Trophoblast cell (in vitro differentiated cells and primary cell): ENCODE data around the gene BABAM2.
A peak's percentile ranks its signal among the peaks of the same experiment; 100 is the strongest.

ENCODE experiments used
- DNase-seq, 2 donors: peaks; one replicate each; pipeline ENCODE4 v3.0.0-alpha.2; 2016
- H2AFZ ChIP-seq: 2 replicates; pipeline ENCODE4 v1.6.1; 2013; ENCODE audit warnings: low read length, moderate library complexity, mild to moderate bottlenecking; ENCODE audit not compliant: insufficient read depth, poor library complexity
- H2AK5ac ChIP-seq: 2 replicates; pipeline ENCODE4 v1.6.1; 2013; ENCODE audit warnings: mild to moderate bottlenecking, low read length
- H2BK120ac ChIP-seq: 2 replicates; pipeline ENCODE4 v1.6.1; 2013; ENCODE audit warnings: low read length, mild to moderate bottlenecking, moderate library complexity; ENCODE audit not compliant: insufficient read depth, poor library complexity
- H2BK12ac ChIP-seq: 2 replicates; pipeline ENCODE4 v1.6.1; 2013; ENCODE audit warnings: mild to moderate bottlenecking, low read length, moderate library complexity
- H2BK5ac ChIP-seq: 2 replicates; pipeline ENCODE4 v1.6.1; 2013; ENCODE audit warnings: low read length, low read depth, moderate library complexity, mild to moderate bottlenecking; ENCODE audit not compliant: poor library complexity
- H3K14ac ChIP-seq: 2 replicates; pipeline ENCODE4 v1.6.1; 2013; ENCODE audit warnings: mild to moderate bottlenecking, low read length
- H3K18ac ChIP-seq: 2 replicates; pipeline ENCODE4 v1.6.1; 2013; ENCODE audit warnings: mild to moderate bottlenecking, low read length
- H3K23ac ChIP-seq: 2 replicates; pipeline ENCODE4 v1.6.1; 2013; ENCODE audit warnings: low read length
- H3K27ac ChIP-seq: 2 replicates; pipeline ENCODE4 v1.5.1; 2013; ENCODE audit warnings: low read depth, mild to moderate bottlenecking, inconsistent platforms, low read length, moderate library complexity
- H3K27me3 ChIP-seq: 2 replicates; pipeline ENCODE4 v1.6.1; 2013; ENCODE audit warnings: inconsistent platforms, mild to moderate bottlenecking, low read length, moderate library complexity; ENCODE audit not compliant: insufficient read depth
- H3K36me3 ChIP-seq, 2 experiments: 1 replicate in 1 of 2; 2 replicates in 1 of 2; pipeline ENCODE4 v1.6.1; 2013; ENCODE audit warnings: low read length in 2 of 2, mild to moderate bottlenecking in 2 of 2, moderate library complexity in 1 of 2; ENCODE audit not compliant: insufficient read depth in 2 of 2, control insufficient read depth in 1 of 2
- H3K4ac ChIP-seq: 2 replicates; pipeline ENCODE4 v1.6.1; 2013; ENCODE audit warnings: low read depth, mild to moderate bottlenecking, low read length, moderate library complexity
- H3K4me1 ChIP-seq, 2 experiments: 1 replicate in 1 of 2; 2 replicates in 1 of 2; pipeline ENCODE4 v1.6.1; 2013; ENCODE audit warnings: low read length in 2 of 2, mild to moderate bottlenecking in 2 of 2, moderate library complexity in 1 of 2; ENCODE audit not compliant: insufficient read depth in 2 of 2, control insufficient read depth in 1 of 2
- H3K4me2 ChIP-seq: 2 replicates; pipeline ENCODE4 v1.6.1; 2013; ENCODE audit warnings: inconsistent platforms, mild to moderate bottlenecking, low read length, moderate library complexity
- H3K4me3 ChIP-seq: 2 replicates; pipeline ENCODE4 v1.5.1; 2013; ENCODE audit warnings: mild to moderate bottlenecking, low read depth, low read length, inconsistent platforms
- H3K79me1 ChIP-seq: one replicate; pipeline ENCODE4 v1.6.1; 2013; ENCODE audit warnings: low read length
- H3K79me2 ChIP-seq: 2 replicates; pipeline ENCODE4 v1.6.1; 2013; ENCODE audit warnings: low read length, mild to moderate bottlenecking; ENCODE audit not compliant: control insufficient read depth, insufficient read depth, poor library complexity
- H3K9ac ChIP-seq: 2 replicates; pipeline ENCODE4 v1.6.1; 2013; ENCODE audit warnings: mild to moderate bottlenecking, low read length
- H3K9me3 ChIP-seq: 2 replicates; pipeline ENCODE4 v1.6.1; 2013; ENCODE audit warnings: low read depth, mild to moderate bottlenecking, control low read depth, inconsistent platforms, low read length; ENCODE audit not compliant: insufficient read depth
- H4K12ac ChIP-seq: 2 replicates; pipeline ENCODE4 v1.6.1; 2013; ENCODE audit warnings: low read depth, mild to moderate bottlenecking, low read length, moderate library complexity
- H4K8ac ChIP-seq: 2 replicates; pipeline ENCODE4 v1.6.1; 2013; ENCODE audit warnings: low read depth, mild to moderate bottlenecking, low read length, moderate library complexity
- H4K91ac ChIP-seq: one replicate; pipeline ENCODE4 v1.6.1; 2013; ENCODE audit warnings: low read depth, mild to moderate bottlenecking, low read length, moderate library complexity
- WGBS: extraction: QIAGEN DNeasy Blood & Tissue Kit; methylation state at CpG from one replicate; pipeline ENCODE4 v1.1.7; 2013; ENCODE audit warnings: missing lambda C conversion rate; ENCODE audit not compliant: insufficient read length, insufficient coverage; ENCODE audit errors: extremely low coverage; 5-methylcytosine and 5-hydroxymethylcytosine counted together

BABAM2 gene

DNA sequence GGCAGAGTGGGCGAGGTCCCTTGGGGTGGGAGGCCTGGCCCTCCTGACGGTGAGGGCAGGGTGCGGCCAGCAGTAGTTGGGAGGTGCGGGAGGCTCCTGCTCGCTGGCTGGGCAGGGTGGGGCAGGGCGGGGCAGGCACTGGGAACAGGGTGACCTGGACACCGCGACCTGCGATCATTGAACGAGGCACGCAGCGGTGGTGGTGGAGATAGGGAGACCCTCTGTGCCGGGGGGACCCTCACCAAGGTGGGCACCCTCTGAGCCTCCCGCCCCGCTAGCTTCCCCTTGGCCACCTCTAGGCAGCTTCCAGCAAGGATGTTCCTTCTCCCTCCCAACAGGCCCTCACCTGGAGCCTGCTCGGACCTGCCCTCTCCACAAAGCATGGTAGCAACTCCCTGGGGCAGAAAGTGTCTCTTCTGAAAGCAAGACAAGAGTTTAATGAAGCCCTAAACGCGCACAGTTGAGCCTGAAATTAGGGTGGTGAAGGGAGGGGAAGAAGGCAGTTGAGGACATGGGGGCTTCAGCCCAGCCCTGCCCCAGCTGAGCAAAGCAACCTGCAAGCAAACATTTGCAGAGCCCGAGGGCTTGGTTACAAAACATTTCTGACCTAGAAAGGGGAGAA, 486.8 kb downstream of the BABAM2 start:
- H3K79me2 ChIP-seq: no peaks in the 10 kb centered on the region
- H3K27me3 ChIP-seq: no peaks in the 10 kb centered on the region
- no peak overlapping the region for H4K91ac ChIP-seq
- H3K4me3 ChIP-seq: no peak overlapping the region
- H3K4me2 ChIP-seq: no peak overlapping the region
- H4K12ac ChIP-seq: no peak overlapping the region
- no peak overlapping the region for H4K8ac ChIP-seq
- no peak overlapping the region for H2AK5ac ChIP-seq
- H2AFZ ChIP-seq: no peak overlapping the region
- no peak overlapping the region for H3K18ac ChIP-seq
- WGBS: no CpG with 5 or more reads among the region's 19 CpGs
- H2BK5ac ChIP-seq: no peak overlapping the region
- H2BK12ac ChIP-seq: peak overlapping the region; percentile 16
- H3K36me3 ChIP-seq: no peaks in the 10 kb centered on the region
- no peak overlapping the region for H3K27ac ChIP-seq
- no peak overlapping the region for H3K9ac ChIP-seq
- peak in 1 of 2 donors; percentile 37 for DNase-seq
- no peak overlapping the region for H2BK120ac ChIP-seq
- H3K79me1 ChIP-seq: no peaks in the 10 kb centered on the region
- no peaks in the 10 kb centered on the region for H3K9me3 ChIP-seq
- no peak overlapping the region for H3K14ac ChIP-seq
- H3K4ac ChIP-seq: no peak overlapping the region
- peaks cover 3 to 6% of the 10 kb centered on the region in 2 experiments for H3K4me1 ChIP-seq
- H3K23ac ChIP-seq: no peak overlapping the region

- peak overlapping the region; percentile 15 for H2BK12ac ChIP-seq
- peaks cover 2% of the 10 kb centered on the region for H3K79me1 ChIP-seq
- no CpG with 5 or more reads among the region's 9 CpGs for WGBS
- DNase-seq: peak in 1 of 2 donors; percentile 23
- no peaks in the 10 kb centered on the region for H3K36me3 ChIP-seq
- no peak overlapping the region for H2BK120ac ChIP-seq
- no peaks in the 10 kb centered on the region for H3K27me3 ChIP-seq
- H3K4me2 ChIP-seq: no peak overlapping the region
- H3K4me1 ChIP-seq: peaks cover 8 to 11% of the 10 kb centered on the region in 2 experiments
- no peak overlapping the region for H2AFZ ChIP-seq
- H4K8ac ChIP-seq: no peak overlapping the region
- no peak overlapping the region for H3K4me3 ChIP-seq
- H3K9ac ChIP-seq: no peak overlapping the region
- no peak overlapping the region for H3K27ac ChIP-seq
- H3K4ac ChIP-seq: no peak overlapping the region
- no peak overlapping the region for H3K14ac ChIP-seq
- H3K18ac ChIP-seq: no peak overlapping the region
- no peak overlapping the region for H2BK5ac ChIP-seq
- no peak overlapping the region for H3K23ac ChIP-seq
- H3K9me3 ChIP-seq: no peaks in the 10 kb centered on the region
- no peak overlapping the region for H4K91ac ChIP-seq
- H4K12ac ChIP-seq: no peak overlapping the region
- H3K79me2 ChIP-seq: no peaks in the 10 kb centered on the region
- H2AK5ac ChIP-seq: peak overlapping the region; percentile 55
Observed at GRCh38 chr2:28377984-28378678, 487.6 kb downstream of the BABAM2 start.

GRCh38 chr2:28378679-28379584, 488.4 kb downstream of the BABAM2 start:
- WGBS: no CpG with 5 or more reads among the region's 16 CpGs
- no peaks in the 10 kb centered on the region for H3K79me2 ChIP-seq
- H3K14ac ChIP-seq: no peak overlapping the region
- no peak overlapping the region for H3K4ac ChIP-seq
- H3K4me3 ChIP-seq: no peak overlapping the region
- H3K27me3 ChIP-seq: no peaks in the 10 kb centered on the region
- H3K18ac ChIP-seq: no peak overlapping the region
- peaks cover 9 to 14% of the 10 kb centered on the region in 2 experiments for H3K4me1 ChIP-seq
- H2AK5ac ChIP-seq: no peak overlapping the region
- no peaks in the 10 kb centered on the region for H3K36me3 ChIP-seq
- no peak overlapping the region for H2BK120ac ChIP-seq
- no peak overlapping the region for H4K8ac ChIP-seq
- no peak for DNase-seq
- no peak overlapping the region for H2BK12ac ChIP-seq
- H4K12ac ChIP-seq: no peak overlapping the region
- H2BK5ac ChIP-seq: no peak overlapping the region
- H3K27ac ChIP-seq: no peak overlapping the region
- no peak overlapping the region for H3K4me2 ChIP-seq
- no peaks in the 10 kb centered on the region for H3K9me3 ChIP-seq
- peaks cover 2% of the 10 kb centered on the region for H3K79me1 ChIP-seq
- no peak overlapping the region for H3K9ac ChIP-seq
- no peak overlapping the region for H3K23ac ChIP-seq
- H2AFZ ChIP-seq: no peak overlapping the region
- H4K91ac ChIP-seq: no peak overlapping the region

- peaks cover 2% of the 10 kb centered on the region for H3K79me1 ChIP-seq
- H3K4me1 ChIP-seq: peaks cover 9 to 14% of the 10 kb centered on the region in 2 experiments
- H2BK12ac ChIP-seq: no peak overlapping the region
- no peak overlapping the region for H4K12ac ChIP-seq
- no peak overlapping the region for H4K8ac ChIP-seq
- H3K27ac ChIP-seq: no peak overlapping the region
- no peak for DNase-seq
- H4K91ac ChIP-seq: no peak overlapping the region
- no peak overlapping the region for H2BK120ac ChIP-seq
- H3K9ac ChIP-seq: no peak overlapping the region
- no CpG with 5 or more reads among the region's 6 CpGs for whole genome bisulfite sequencing
- H3K27me3 ChIP-seq: no peaks in the 10 kb centered on the region
- no peak overlapping the region for H2AFZ ChIP-seq
- no peak overlapping the region for H3K14ac ChIP-seq
- no peak overlapping the region for H2AK5ac ChIP-seq
- no peak overlapping the region for H3K23ac ChIP-seq
- H2BK5ac ChIP-seq: no peak overlapping the region
- H3K4me3 ChIP-seq: no peak overlapping the region
- H3K4me2 ChIP-seq: no peak overlapping the region
- no peaks in the 10 kb centered on the region for H3K36me3 ChIP-seq
- H3K9me3 ChIP-seq: no peaks in the 10 kb centered on the region
- H3K4ac ChIP-seq: no peak overlapping the region
- H3K79me2 ChIP-seq: no peaks in the 10 kb centered on the region
- H3K18ac ChIP-seq: peak overlapping the region; percentile 29
Observed at GRCh38 chr2:28380219-28380618, 489.7 kb downstream of the BABAM2 start.
